GM12878 (cell line): Measurements from ENCODE around the gene LCT. TPM values are rescaled to one million over a fixed set of nuclear protein-coding genes. Genes with fewer than 3 reads are reported as not detected.

Experiments used
- ATAC-seq: fragments of 200-7000 bp; cut with Tn5 transposase; 3 replicates; pipeline ENCODE4 v1.9.1; 2020; ENCODE audit warnings: mild to moderate bottlenecking, moderate library complexity
- BruUV-seq: library from RNA; stranded (reverse); fragments of 400-500 nt; replicated peaks from 2 replicates; lab custom pipeline; 2021; lab: Mats Ljungman, UMichigan
- CTCF ChIA-PET: fragments of 300-600 bp; sonication (Branson Sonifier 250); formaldehyde crosslinking; extraction: SDS; loops from one replicate; lab custom pipeline; 2021; ENCODE audit warnings: inconsistent platforms; lab: Yijun Ruan, JAX
- POLR2A ChIA-PET: fragments of 350-600 bp; formaldehyde crosslinking; extraction: SDS; loops from one replicate; lab custom pipeline; 2021; ENCODE audit warnings: inconsistent platforms; lab: Charles Lee
- RAD21 ChIA-PET: fragments of 300-600 bp; sonication (Branson Sonifier 250); formaldehyde crosslinking; loops from one replicate; lab custom pipeline; 2023; ENCODE audit warnings: antibody characterized with exemption; ENCODE audit not compliant: unreplicated experiment; lab: Charles Lee
- SMC1A ChIA-PET: fragments of 300-600 bp; sonication (Branson Sonifier 250); formaldehyde crosslinking; loops from one replicate; lab custom pipeline; 2023; ENCODE audit not compliant: unreplicated experiment, uncharacterized antibody; lab: Charles Lee
- DNase-seq: peaks from one replicate; pipeline ENCODE4 v3.0.0-alpha.2; 2011; ENCODE audit warnings: low read depth, low spot score
- FAIRE-seq: peaks from 3 replicates; lab custom pipeline; 2011; peaks lifted over from hg19 to GRCh38; lab: Jason Lieb, UNC
- H2AFZ ChIP-seq: 2 replicates; pipeline ENCODE4 v1.6.0; 2011; ENCODE audit warnings: low read depth, low read length, control low read depth; ENCODE audit not compliant: control insufficient read depth
- H3K27ac ChIP-seq: 2 replicates; pipeline ENCODE4 v1.5.1; 2011; ENCODE audit warnings: control low read depth; ENCODE audit not compliant: control insufficient read depth, insufficient read depth
- H3K27me3 ChIP-seq, 2 experiments: replicated peaks in 1 of 2; 2 replicates each; pipeline versions ENCODE4 v1.6.0 to v1.6.1; 2011; ENCODE audit warnings: low read length in 1 of 2; ENCODE audit not compliant: control insufficient read depth in 2 of 2, insufficient read depth in 2 of 2
- H3K36me3 ChIP-seq, 2 experiments: 2 replicates each; pipeline ENCODE4 v1.5.1; 2011; ENCODE audit warnings: low read length in 1 of 2; ENCODE audit not compliant: control insufficient read depth in 2 of 2, insufficient read depth in 2 of 2
- H3K4me1 ChIP-seq: 2 replicates; pipeline ENCODE4 v1.6.1; 2011; ENCODE audit warnings: mild to moderate bottlenecking, low read length, moderate library complexity, mixed read lengths; ENCODE audit not compliant: control insufficient read depth, insufficient read depth
- H3K4me2 ChIP-seq: 2 replicates; pipeline ENCODE4 v1.6.0; 2011; ENCODE audit warnings: control low read depth; ENCODE audit not compliant: control insufficient read depth, insufficient read depth
- H3K4me3 ChIP-seq: fragments of 200-600 bp; sonication (generic); 2 replicates; pipeline ENCODE4 v1.5.1; 2016
- H3K79me2 ChIP-seq: 2 replicates; pipeline ENCODE4 v1.6.0; 2011; ENCODE audit warnings: low read length; ENCODE audit not compliant: control insufficient read depth, insufficient read depth
- H3K9ac ChIP-seq: 2 replicates; pipeline ENCODE4 v1.8.0; 2011; ENCODE audit warnings: low read length, control low read depth, mixed read lengths; ENCODE audit not compliant: control insufficient read depth, insufficient read depth
- H3K9me3 ChIP-seq: replicated peaks from 3 replicates; pipeline ENCODE4 v1.5.1; 2011; ENCODE audit warnings: mild to moderate bottlenecking, low read length; ENCODE audit not compliant: control insufficient read depth, insufficient read depth
- H4K20me1 ChIP-seq: 2 replicates; pipeline ENCODE4 v1.6.0; 2011; ENCODE audit not compliant: control insufficient read depth, insufficient read depth
- BACH1 ChIP-seq: fragments of 450-650 bp; IDR thresholded peaks from 2 replicates; pipeline ENCODE4 v1.6.1; 2017; ENCODE audit warnings: mild to moderate bottlenecking, borderline replicate concordance
- BCL11A ChIP-seq: IDR thresholded peaks from 2 replicates; pipeline ENCODE4 v1.6.1; 2011; ENCODE audit warnings: low read depth, low read length
- EP300 ChIP-seq, 2 experiments: fragments of 150-350 bp in 1 of 2; IDR thresholded peaks; 2 replicates each; pipeline ENCODE4 v1.6.1; 2011 to 2012; ENCODE audit warnings: low read depth in 2 of 2, low read length in 2 of 2, borderline replicate concordance in 1 of 2, improper control_type of control experiment in 1 of 2, inconsistent platforms in 1 of 2; ENCODE audit not compliant: control insufficient read depth in 1 of 2
- HDAC2 ChIP-seq: fragments of 200-600 bp; sonication (generic); IDR thresholded peaks from 2 replicates; pipeline ENCODE4 v1.6.1; 2017
- POU2F2 ChIP-seq: IDR thresholded peaks from 3 replicates; pipeline ENCODE4 v1.6.1; 2011; ENCODE audit warnings: low read depth, mild to moderate bottlenecking, low read length, borderline replicate concordance
- RAD51 ChIP-seq: fragments of 450-650 bp; IDR thresholded peaks from 2 replicates; pipeline ENCODE4 v1.6.1; 2016; ENCODE audit warnings: moderate library complexity, mild to moderate bottlenecking, inconsistent platforms
- SMAD1 ChIP-seq: fragments of 450-650 bp; IDR thresholded peaks from 2 replicates; pipeline ENCODE4 v1.6.1; 2018; ENCODE audit warnings: mild to moderate bottlenecking, low read depth; ENCODE audit not compliant: partially characterized antibody
- ZSCAN29 ChIP-seq: fragments of 450-650 bp; IDR thresholded peaks from 2 replicates; pipeline ENCODE4 v1.6.1; 2017; ENCODE audit warnings: mild to moderate bottlenecking, moderate library complexity
- WGBS: methylation state at CpG from one replicate; pipeline ENCODE4 v1.1.6; 2016; ENCODE audit warnings: low lambda C conversion rate; ENCODE audit not compliant: insufficient replicate concordance, insufficient coverage; ENCODE audit errors: missing lambda C conversion rate; 5-methylcytosine and 5-hydroxymethylcytosine counted together
- in situ Hi-C: fragments of 300-500 bp; cut with MboI; formaldehyde crosslinking; loops from 9 replicates; pipeline ENCODE4 v1.14.3; 2018; ENCODE audit warnings: mixed read lengths
- intact Hi-C: fragments of 100-400 bp; cut with micrococcal nuclease; formaldehyde crosslinking; loops from one replicate; pipeline ENCODE4 v1.14.2; 2022; ENCODE audit not compliant: unreplicated experiment
- polyA plus RNA-seq, 11 experiments: library from polyadenylated mRNA; depleted of rRNA in 4 of 11; unstranded in 6 of 11; stranded (reverse) in 5 of 11; fragments of >200 nt; fragmentation: Nextera tagmentation in 4 of 11; fragmentation: Illumina TruSeq in 1 of 11; extraction: Ambion mirVana in 4 of 11; extraction: Trizol in 1 of 11; gene quantifications; 1 replicate in 1 of 11; 2 replicates in 10 of 11; pipeline versions ENCODE4 v1.2.1 to v1.2.3, GENCODE V29; 2011 to 2016; ENCODE audit warnings: inconsistent platforms in 2 of 11, missing spikeins in 2 of 11, low read depth in 1 of 11
- total RNA-seq, 4 experiments: library from RNA; depleted of rRNA in 3 of 4; stranded (reverse); fragments of >200 nt in 3 of 4; fragmentation: Illumina TruSeq in 1 of 4; extraction: Trizol in 1 of 4; gene quantifications; 2 replicates each; pipeline versions ENCODE4 v1.2.1 to v1.2.3, GENCODE V29; 2013 to 2021
- TF ChIP-seq, protein P1 (sequence below): fragments of 450-650 bp; IDR thresholded peaks from 2 replicates; pipeline ENCODE4 v1.6.1; 2016; ENCODE audit warnings: mild to moderate bottlenecking, moderate library complexity, borderline replicate concordance
- TF ChIP-seq, protein P2 (sequence below): fragments of 450-650 bp; IDR thresholded peaks from 2 replicates; pipeline ENCODE4 v1.6.1; 2016; ENCODE audit warnings: mild to moderate bottlenecking

LCT gene
- total and polyA plus RNA-seq, 10 of the 15 experiments (the other 5 are each of a cell fraction or from before 2014, with no cell fraction given): 0.02 to 0.09 (median 0.07) TPM; not detected in 3

DNA sequence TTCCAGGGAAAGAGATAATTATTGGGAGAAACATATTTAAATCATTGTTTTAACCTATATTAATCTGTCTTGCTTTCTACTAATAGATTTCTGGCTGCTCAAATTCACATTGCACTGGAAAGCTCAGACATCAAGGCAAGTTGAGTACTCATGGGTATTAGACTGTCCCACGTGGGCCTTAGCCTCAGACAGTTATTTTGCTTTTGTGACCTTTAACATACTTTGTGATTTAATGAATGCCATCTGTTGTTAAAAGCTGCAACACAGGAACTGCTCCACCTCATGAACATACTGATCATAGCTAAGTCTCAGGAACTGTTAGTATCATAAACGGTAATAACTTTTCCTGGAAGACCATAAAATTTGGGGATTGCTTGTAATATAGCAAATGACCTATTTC, 2.7 kb upstream of the LCT start:
- WGBS: 31% methylated on average over 2 of the region's 2 CpGs
- SMC1A ChIA-PET: interaction anchor here (0.7 to 1.9 kb wide), 4 partner anchors 13 to 95 kb away, joined by 3 to 5 read pairs (median 4); no protein-coding TSS in a partner anchor

More for the DNA sequence above, 2.7 kb upstream of the LCT start:
- H3K79me2 ChIP-seq: no peaks in the 10 kb centered on the region
- ChIA-PET POLR2A (no interaction called here), RAD21 (interaction anchor here (0.7 to 1.2 kb wide), 2 partner anchors 19 to 836 kb away, joined by 3 read pairs; no protein-coding TSS in a partner anchor)
- no peaks in the 10 kb centered on the region for H3K9me3 ChIP-seq
- H3K9ac ChIP-seq: no peak overlapping the region
- no peak for TF ChIP-seq BACH1
- TF ChIP-seq, protein P1, sequence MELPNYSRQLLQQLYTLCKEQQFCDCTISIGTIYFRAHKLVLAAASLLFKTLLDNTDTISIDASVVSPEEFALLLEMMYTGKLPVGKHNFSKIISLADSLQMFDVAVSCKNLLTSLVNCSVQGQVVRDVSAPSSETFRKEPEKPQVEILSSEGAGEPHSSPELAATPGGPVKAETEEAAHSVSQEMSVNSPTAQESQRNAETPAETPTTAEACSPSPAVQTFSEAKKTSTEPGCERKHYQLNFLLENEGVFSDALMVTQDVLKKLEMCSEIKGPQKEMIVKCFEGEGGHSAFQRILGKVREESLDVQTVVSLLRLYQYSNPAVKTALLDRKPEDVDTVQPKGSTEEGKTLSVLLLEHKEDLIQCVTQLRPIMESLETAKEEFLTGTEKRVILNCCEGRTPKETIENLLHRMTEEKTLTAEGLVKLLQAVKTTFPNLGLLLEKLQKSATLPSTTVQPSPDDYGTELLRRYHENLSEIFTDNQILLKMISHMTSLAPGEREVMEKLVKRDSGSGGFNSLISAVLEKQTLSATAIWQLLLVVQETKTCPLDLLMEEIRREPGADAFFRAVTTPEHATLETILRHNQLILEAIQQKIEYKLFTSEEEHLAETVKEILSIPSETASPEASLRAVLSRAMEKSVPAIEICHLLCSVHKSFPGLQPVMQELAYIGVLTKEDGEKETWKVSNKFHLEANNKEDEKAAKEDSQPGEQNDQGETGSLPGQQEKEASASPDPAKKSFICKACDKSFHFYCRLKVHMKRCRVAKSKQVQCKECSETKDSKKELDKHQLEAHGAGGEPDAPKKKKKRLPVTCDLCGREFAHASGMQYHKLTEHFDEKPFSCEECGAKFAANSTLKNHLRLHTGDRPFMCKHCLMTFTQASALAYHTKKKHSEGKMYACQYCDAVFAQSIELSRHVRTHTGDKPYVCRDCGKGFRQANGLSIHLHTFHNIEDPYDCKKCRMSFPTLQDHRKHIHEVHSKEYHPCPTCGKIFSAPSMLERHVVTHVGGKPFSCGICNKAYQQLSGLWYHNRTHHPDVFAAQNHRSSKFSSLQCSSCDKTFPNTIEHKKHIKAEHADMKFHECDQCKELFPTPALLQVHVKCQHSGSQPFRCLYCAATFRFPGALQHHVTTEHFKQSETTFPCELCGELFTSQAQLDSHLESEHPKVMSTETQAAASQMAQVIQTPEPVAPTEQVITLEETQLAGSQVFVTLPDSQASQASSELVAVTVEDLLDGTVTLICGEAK: no peak
- TF ChIP-seq ZSCAN29: no peak
- TF ChIP-seq, protein P2, sequence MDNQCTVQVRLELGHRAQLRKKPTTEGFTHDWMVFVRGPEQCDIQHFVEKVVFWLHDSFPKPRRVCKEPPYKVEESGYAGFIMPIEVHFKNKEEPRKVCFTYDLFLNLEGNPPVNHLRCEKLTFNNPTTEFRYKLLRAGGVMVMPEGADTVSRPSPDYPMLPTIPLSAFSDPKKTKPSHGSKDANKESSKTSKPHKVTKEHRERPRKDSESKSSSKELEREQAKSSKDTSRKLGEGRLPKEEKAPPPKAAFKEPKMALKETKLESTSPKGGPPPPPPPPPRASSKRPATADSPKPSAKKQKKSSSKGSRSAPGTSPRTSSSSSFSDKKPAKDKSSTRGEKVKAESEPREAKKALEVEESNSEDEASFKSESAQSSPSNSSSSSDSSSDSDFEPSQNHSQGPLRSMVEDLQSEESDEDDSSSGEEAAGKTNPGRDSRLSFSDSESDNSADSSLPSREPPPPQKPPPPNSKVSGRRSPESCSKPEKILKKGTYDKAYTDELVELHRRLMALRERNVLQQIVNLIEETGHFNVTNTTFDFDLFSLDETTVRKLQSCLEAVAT: no peak
- TF ChIP-seq HDAC2: no peak
- no peak for TF ChIP-seq BCL11A
- TF ChIP-seq POU2F2: no peak
- no peak for TF ChIP-seq RAD51
- no peak for TF ChIP-seq EP300 (IDR thresholded peaks at IDR 0.05; ENCODE audit: borderline replicate concordance in 1 of 2, control insufficient read depth in 1 of 2, low read depth in 2 of 2, low read length in 2 of 2)
- no peak for TF ChIP-seq SMAD1
- TF ChIP-seq, all 136 proteins: peak for 0
- Histone ChIP-seq H2AFZ (no peak overlapping the region), H3K4me2 (no peak overlapping the region), H3K27me3 (no peaks in the 10 kb centered on the region), H3K27ac (no peak overlapping the region), H4K20me1 (no peaks in the 10 kb centered on the region), H3K36me3 (peaks cover 2 to 6% of the 10 kb centered on the region in 2 experiments; a peak in 3 of 4 replicates), H3K4me1 (no peaks in the 10 kb centered on the region), H3K4me3 (no peak overlapping the region)
- no peak for FAIRE-seq
- intact Hi-C loops (no loop called here), in situ Hi-C loops (no loop called here)
- no peak for ATAC-seq
- BruUV-seq: no TSS peak
- no peak for DNase-seq
- CTCF ChIA-PET: interaction anchor here (1.2 to 1.9 kb wide), 4 partner anchors 13 to 545 kb away, joined by 4 to 5 read pairs (median 4); no protein-coding TSS in a partner anchor
